GM20431 (cell line): ENCODE measurements around the gene USP9X.
"Not testable (repeated sequence)": the region's sequence is repeated elsewhere in the genome, so short reads cannot be mapped to it uniquely, and the experiment has no call there.

Source experiments
- in situ Hi-C: fragments of 300-500 bp; cut with MseI, MboI; formaldehyde crosslinking; loops from one replicate; pipeline ENCODE4 v1.15.0; 2020; ENCODE audit warnings: low sequenced_read_pairs; ENCODE audit not compliant: unreplicated experiment

The USP9X gene

GRCh38 chrX:41116948-41117347 is 31.7 kb downstream of the USP9X start:
- in situ Hi-C loops, result loop anchor here (25.0 kb wide), 1 partner anchor 230 kb away; no protein-coding TSS in a partner anchor

GRCh38 chrX:41118156-41118555 is 32.9 kb downstream of the USP9X start:
- in situ Hi-C loops, result loop anchor here (25.0 kb wide), 1 partner anchor 231 kb away; no protein-coding TSS in a partner anchor

GRCh38 chrX:41119803-41120202 is 34.6 kb downstream of the USP9X start:
- in situ Hi-C loops, result loop anchor here (25.0 kb wide), 1 partner anchor 233 kb away; no protein-coding TSS in a partner anchor

- in situ Hi-C loops, result loop anchor here (25.0 kb wide), 1 partner anchor 234 kb away; no protein-coding TSS in a partner anchor
Measured at GRCh38 chrX:41121766-41122165, 36.5 kb downstream of the USP9X start.

GRCh38 chrX:41122664-41123257 is 37.5 kb downstream of the USP9X start:
- in situ Hi-C loops, result loop anchor here (25.0 kb wide), 1 partner anchor 235 kb away; no protein-coding TSS in a partner anchor

- in situ Hi-C loops, result no loop called here
Measured at GRCh38 chrX:41127477-41128192, 42.4 kb downstream of the USP9X start.

- in situ Hi-C loops, result no loop called here
Measured at GRCh38 chrX:41128955-41129354, 43.7 kb downstream of the USP9X start.

- in situ Hi-C loops, result no loop called here
Measured at GRCh38 chrX:41131766-41132165, 46.5 kb downstream of the USP9X start.

GRCh38 chrX:41133551-41133950 is 48.3 kb downstream of the USP9X start:
- in situ Hi-C loops, result no loop called here

- in situ Hi-C loops, result no loop called here
Measured at GRCh38 chrX:41137589-41137988, 52.3 kb downstream of the USP9X start.

- in situ Hi-C loops, result no loop called here
Measured at GRCh38 chrX:41142130-41142910, 57.1 kb downstream of the USP9X start.

GRCh38 chrX:41144873-41145272 is 59.6 kb downstream of the USP9X start:
- in situ Hi-C loops, result no loop called here

GRCh38 chrX:41145920-41146608 is 60.8 kb downstream of the USP9X start:
- in situ Hi-C loops, result no loop called here

- in situ Hi-C loops, result no loop called here
Measured at GRCh38 chrX:41148553-41148952, 63.3 kb downstream of the USP9X start.

- in situ Hi-C loops, result no loop called here
Measured at GRCh38 chrX:41150043-41150442, 64.8 kb downstream of the USP9X start.

- in situ Hi-C loops, result not testable (repeated sequence)
Measured at GRCh38 chrX:41151726-41152125, 66.5 kb downstream of the USP9X start.

GRCh38 chrX:41152221-41152620 is 67.0 kb downstream of the USP9X start:
- in situ Hi-C loops, result no loop called here

- in situ Hi-C loops, result no loop called here
Measured at GRCh38 chrX:41153448-41153847, 68.2 kb downstream of the USP9X start.

GRCh38 chrX:41153957-41154356 is 68.7 kb downstream of the USP9X start:
- in situ Hi-C loops, result no loop called here

GRCh38 chrX:41164449-41164848 is 79.2 kb downstream of the USP9X start:
- in situ Hi-C loops, result no loop called here
